Upper lobe of left lung (tissue), 4 donors: ENCODE results near the gene OPA3.

ENCODE experiments used
- CTCF ChIP-seq, 6 experiments: fragments of 450-650 bp in 4 of 6; fragments of 200-600 bp in 2 of 6; sonication (generic) in 2 of 6; IDR thresholded peaks; one replicate each; pipeline ENCODE4 v1.5.1; 2016 to 2019; ENCODE audit warnings: antibody characterized with exemption in 6 of 6
- POLR2A ChIP-seq, 4 donors: fragments of 450-650 bp; IDR thresholded peaks; one replicate each; pipeline ENCODE4 v1.5.1; 2016 to 2017; ENCODE audit warnings: antibody characterized with exemption in 4 of 4, mild to moderate bottlenecking in 2 of 4
- POLR2AphosphoS5 ChIP-seq, 2 donors: sonication (generic); formaldehyde crosslinking; IDR thresholded peaks; one replicate each; pipeline ENCODE4 v1.5.1; 2017; ENCODE audit warnings: antibody characterized with exemption in 2 of 2

- TF ChIP-seq CTCF (IDR thresholded peaks at IDR 0.05) (no peak), POLR2A (IDR thresholded peaks at IDR 0.05) (no peak), POLR2AphosphoS5 (IDR thresholded peaks at IDR 0.05) (no peak)
Observed at GRCh38 chr19:45512881-45513483, 71.6 kb downstream of the OPA3 start.
